GM19468 (cell line): ENCODE results near the gene TET1.
"Not testable (repeated sequence)": the region's sequence is repeated elsewhere in the genome, so short reads cannot be mapped to it uniquely, and the experiment has no call there.

Experiments used
- ATAC-seq: cut with Tn5 transposase; IDR thresholded peaks from one replicate; pipeline ENCODE4 v1.9.1; 2021; ENCODE audit warnings: mild to moderate bottlenecking, moderate library complexity, moderate number of reproducible peaks; ENCODE audit not compliant: unreplicated experiment; ENCODE audit errors: extremely low read depth

The TET1 gene

DNA sequence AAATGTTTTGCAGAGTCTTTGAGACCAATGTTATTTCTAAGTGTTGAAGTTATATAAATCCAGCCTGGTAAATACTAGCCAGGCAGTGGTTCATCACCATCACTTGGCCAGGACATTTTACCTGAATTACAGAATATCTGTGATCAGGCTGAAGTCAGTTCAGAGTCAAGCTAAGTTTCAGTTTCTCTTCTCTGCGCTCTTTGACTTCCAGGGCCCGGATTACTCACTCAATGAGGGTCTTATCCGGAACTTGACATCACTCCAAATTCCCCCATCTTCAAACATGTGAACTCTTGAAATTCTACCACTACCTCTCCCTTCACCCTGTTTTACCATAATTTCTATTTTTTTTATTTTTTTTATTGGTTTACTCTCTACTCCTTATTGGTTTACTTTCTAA lies 124.3 kb downstream of the TET1 start:
- no peak for ATAC-seq

DNA sequence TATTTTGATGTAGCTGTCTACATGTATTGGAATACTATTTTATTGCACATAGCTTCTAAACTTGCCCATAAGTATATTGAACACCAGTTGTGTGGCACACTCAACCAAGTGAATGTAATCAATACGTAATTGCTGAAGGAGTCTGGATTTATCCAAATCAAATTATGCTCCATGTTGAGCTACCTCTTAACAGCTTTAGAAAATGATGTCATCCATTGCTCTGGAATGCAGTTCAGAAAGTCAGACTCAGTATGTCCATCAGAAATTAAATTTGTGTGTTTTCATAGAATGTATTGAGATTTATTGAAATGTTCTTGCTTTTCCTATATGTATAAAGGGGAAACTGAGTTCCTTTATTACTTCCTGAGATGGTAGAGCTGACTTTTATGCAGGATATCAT lies 135.9 kb downstream of the TET1 start:
- ATAC-seq, result no peak

DNA sequence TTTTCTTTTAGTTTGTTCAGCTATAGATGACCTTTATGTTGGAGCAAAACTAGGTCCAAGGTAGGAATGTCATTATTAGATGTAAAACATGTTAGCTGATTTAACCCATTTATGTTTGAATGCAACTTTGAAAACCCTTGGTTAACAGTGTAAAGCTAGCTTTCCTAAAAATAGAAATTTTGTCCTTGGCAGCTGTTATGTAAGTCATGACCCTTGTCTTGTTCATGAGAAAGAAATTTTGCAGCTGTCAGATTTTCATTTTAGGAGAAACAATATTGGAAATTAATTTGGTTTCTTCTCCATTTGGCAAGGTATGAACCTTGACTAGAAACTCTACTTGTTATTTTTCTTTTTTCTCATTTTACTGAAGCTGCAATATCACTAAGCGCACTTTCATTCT lies 137.0 kb downstream of the TET1 start:
- ATAC-seq, result no peak

DNA sequence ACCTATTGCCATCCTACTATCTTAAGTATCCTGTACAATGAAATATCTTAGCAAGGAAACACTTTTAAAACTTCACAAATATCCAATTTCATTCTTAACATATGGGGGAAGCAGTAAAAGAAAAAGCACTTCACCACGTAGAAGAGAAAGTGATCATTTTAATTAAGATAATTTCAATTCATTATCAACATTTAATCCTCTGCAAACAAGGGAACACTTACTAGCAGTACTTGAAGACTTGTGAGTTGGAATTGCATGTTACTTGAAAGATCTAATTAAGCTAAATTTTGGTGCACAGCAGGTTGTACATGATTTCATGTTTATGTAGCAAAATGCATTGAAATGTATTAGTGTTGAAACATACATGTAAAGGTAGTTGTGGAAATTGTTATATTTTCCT lies 140.1 kb downstream of the TET1 start:
- no peak for ATAC-seq

DNA sequence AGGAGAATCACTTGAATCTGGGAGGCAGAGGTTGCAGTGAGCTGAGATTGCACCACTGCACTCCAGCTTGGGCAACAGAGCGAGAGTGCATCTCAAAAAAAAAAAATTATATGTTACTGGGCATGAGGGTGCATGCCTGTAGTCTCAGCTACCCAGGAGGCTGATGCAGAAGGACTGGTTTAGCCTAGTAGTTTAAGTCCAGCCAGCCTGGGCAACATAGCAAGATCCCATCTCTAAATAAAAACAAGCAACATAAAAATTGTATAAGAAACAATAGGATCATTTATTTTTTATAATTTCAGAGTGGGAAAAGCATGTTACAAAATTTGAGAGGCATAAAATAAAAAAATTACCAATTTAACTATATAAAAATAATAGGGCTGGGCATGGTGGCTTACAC lies 145.4 kb downstream of the TET1 start:
- ATAC-seq, result no peak

DNA sequence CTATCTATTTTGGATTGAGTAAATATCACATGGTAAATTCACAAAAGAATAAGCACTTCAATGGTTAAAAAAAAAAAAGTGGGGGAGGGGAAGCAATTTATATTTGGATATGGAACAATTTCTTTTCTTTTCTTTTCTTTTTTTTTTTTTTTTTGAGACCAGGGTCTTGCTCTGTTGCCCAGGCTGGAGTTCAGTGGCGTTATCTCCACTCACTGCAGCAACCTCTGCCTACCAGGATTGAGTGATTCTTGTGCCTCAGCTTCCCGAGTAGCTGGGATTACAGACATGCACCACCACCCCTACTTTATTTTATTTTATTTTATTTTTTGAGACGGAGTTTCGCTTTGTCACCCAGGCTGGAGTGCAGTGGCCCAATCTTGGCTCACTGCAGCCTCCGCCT lies 148.8 kb downstream of the TET1 start:
- ATAC-seq, result not testable (repeated sequence)

DNA sequence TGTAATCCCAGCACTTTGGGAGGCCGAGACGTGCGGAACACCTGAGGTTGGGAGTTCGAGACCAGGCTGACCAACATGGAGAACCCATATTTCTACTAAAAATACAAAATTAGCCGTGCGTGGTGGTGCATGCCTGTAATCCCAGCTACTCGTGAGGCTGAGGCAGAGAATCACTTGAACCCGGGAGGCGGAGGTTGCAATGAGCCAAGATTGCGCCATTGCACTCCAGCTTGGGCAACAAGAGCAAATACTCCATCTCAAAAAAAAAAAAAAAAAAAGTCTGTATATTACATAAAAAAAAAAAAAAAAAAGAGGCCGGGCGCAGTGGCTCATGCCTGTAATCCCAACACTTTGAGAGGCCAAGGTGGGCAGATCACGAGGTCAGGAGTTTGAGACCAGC lies 152.9 kb downstream of the TET1 start:
- ATAC-seq, result not testable (repeated sequence)

DNA sequence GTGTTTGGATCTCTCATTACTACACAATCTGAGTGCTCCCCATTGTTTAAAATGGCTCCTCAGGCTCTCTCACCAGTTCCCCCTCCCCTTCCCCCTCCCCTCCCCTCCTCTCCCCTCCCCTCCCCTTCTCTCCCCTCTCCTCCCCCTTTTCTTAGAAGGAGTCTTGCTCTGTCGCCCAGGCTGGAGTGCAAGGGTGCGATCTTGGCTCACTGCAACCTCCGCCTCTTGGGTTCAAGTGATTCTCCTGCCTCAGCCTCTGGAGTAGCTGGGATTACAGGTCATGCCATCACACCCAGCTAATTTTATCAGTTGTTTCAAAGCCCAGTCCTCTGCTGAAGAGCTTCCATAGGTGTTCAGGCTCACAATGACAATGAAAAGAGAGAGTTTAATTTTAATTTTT lies 157.3 kb downstream of the TET1 start:
- ATAC-seq, result no peak

DNA sequence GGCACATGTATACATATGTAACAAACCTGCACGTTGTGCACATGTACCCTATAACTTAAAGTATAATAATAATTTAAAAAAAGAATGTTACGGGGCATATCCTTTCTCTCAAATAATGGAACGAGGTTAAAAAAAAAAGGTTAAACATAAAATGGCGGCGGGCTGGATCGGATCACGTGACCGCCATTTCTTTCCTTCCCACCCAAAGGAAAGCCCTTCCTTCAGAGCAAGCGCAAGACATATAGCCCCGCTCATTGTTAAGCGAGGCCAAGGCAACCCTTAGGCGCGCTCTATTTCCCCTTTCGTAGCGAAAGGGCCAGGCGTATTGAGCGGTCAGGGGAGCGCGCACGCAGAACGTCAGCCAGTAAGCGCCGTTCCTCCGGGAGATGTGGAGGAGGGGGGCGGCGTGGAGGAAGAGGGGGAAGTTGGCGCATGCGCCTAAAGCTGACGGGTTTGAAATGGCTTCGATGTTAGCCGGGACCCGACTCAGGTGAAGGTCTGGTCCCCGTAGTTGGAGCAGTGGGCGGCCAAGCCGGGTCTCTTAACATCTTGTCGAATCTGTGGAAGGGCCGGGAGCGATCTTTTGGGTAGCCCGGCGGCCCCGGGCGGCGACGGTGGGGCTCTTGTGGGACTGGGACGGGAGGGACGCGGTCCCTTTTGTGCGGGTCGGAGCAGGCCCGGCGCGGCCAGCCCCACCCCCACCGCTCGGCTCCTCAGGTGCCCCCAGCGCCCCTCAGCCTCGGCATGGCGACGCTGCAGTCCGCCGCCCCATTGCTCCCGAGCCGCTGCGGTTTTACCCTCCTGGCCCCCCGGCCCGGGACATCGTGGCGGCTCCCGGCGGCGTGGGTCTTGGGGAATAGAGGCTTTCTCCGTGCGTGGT lies 160.9 kb downstream of the TET1 start, which contains the start of gene CCAR1:
Gene CCAR1, plus strand, starts transcription at position 447 of the 880 bp plus-strand sequence. CDS start 1,266 bp downstream, outside the sequence.
- ATAC-seq, result peak; percentile 92

DNA sequence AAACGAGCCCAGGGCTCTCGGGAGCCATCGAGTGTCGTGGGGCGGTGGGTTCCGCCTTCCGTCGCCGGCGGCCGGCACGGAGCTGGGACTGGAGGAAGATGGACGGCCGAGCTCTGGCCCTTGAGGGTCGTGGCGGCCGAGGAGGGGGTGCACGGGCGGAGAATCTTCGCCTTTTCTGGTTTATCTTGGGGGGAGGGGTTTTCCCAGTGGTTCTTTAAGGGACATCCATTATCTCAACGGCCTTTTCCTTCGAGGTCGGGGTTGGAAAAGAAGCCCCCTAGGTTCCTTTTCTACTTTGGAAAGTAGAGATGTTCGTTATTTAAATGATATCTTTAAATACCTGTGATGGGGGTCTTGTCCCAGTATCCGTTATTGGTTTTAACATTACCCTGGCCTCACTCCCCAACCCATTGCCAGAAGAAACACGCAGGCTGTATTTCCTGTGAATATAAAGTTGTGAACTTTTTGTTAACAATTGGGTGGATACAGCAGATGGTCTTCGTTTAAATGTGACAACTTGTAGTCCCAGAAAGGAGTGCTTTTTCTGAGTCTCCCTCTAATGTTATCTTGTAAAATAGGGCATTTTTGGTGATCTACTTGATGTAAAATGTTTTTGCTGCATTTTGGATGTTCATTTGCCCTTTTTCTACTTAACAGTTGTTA lies 161.7 kb downstream of the TET1 start:
- ATAC-seq, result no peak

DNA sequence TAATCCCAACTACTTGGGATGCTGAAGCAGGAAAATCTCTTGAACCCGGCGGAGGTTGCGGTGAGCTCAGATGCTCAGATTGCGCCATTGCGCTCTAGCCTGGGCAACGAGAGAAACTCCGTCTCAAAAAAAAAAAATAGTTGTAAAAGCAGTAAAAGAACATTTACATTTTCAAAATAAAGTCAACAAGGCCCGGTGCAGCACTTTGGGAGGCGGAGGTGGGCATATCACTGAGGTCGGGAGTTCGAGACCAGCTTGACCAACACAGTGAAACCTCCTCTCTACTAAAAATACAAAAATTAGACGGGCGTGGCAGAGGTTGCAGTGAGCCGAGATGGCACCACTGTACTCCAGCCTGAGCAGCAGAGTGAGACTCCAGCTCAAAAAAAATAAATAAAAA lies 164.9 kb downstream of the TET1 start:
- ATAC-seq, result no peak

DNA sequence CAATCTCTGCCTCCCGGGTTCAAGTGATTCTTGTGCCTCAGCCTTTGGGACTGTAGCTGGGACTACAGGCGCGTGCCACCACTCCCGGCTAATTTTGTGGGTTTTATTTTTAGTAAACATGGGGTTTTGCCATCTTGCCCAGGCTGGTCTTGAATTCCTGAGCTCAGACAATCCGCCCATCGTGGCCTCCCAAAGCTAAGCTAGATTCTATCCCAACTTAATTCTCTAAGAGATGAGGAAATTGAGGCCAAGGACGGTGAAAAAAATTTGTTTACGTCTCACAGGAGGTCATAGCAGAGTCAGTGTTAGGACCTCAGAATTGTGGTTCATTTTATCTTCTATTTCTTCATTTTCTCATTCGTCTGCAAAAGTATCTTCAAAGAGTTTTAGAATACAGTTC lies 167.0 kb downstream of the TET1 start:
- no peak for ATAC-seq

DNA sequence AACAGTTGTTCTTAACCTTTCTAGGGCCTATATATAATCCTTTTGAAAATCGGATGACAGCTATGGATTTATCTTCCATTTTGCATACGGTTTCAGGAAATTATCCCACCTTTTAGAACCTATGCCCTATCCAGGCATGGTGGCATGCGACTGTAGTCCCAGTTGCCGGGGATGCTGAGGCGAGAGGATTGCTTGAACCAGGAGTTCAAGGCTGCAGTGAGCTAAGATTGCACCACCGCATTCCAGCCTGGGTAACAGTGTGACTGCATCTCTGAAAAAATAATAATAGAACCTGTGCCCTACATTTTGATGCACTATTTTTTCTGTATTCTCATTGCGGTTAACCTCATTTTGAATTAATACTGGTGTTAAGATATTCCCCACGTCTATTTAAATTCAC lies 172.5 kb downstream of the TET1 start:
- no peak for ATAC-seq

DNA sequence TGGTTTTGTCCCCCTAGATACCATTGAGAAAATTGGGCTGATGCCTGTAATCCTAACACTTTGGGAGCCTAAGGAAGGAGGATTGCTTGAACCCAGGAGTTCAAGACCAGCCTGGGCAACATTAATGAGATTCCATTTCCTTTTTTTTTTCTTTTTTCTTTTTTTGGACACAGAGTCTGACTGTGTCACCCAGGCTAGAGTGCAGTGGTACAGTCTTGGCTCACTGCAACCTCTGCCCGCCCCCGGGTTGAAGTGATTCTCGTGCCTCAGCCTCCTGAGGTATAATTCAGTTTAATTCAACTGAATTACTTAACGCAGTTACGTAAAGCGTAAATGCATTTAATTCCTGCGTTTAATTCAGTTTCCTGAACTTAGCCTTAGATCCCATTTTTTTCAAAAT lies 174.2 kb downstream of the TET1 start:
- ATAC-seq, result no peak

DNA sequence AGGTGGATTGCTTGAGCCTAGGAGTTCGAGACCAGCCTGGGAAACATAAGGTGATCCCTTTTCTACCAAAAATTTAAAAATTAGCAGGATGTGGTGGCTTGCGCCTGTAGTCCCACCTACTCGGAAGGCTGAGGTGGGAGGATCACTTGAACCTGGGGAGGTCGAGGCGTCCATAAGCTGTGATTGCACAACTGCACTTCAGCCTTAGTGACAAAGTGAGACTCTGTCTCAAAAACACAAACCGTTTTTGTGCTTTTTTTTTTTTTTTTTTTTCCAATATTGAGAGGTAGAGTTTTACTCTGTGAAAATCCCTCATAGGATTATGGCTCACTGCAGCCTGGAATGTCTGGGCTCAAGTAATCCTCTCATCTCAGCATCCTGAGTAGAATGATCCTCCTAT lies 175.0 kb downstream of the TET1 start:
- ATAC-seq, result no peak

DNA sequence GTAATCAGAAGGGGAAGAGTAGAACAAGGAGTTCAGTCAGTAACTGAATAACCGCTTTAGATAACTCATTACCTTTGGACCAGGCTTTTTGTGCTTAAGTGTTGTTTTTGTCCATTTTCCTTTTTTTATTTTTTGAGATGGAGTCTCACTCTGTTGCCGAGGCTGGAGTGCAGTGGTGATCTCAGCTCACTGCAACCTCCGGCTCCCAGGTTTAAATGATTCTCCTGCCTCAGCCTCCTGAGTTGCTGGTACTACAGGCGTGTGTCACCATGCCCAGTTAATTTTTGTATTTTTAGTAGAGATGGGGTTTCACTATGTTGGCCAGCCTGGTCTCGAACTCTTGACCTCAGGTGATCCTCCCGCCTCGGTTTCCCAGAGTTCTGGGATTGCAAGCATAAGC lies 175.6 kb downstream of the TET1 start:
- not testable (repeated sequence) for ATAC-seq

DNA sequence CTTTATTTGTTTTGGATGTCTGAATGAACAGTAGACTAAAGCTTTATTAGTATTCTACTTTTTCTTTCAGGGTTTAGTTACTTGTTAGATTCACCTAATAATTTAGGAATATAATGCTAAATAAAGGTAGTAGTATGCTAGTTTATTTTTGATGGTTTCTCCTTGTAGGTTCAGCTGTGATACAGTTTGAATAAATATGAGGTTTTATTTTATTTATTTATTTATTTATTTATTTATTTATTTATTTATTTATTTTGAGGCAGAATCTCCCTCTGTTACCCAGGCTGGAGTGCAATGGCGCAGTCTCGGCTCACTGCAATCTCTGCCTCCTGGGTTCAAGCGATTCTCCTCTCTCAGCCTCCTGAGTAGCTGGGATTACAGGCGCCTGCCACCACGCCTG lies 180.5 kb downstream of the TET1 start:
- ATAC-seq, result not testable (repeated sequence)

DNA sequence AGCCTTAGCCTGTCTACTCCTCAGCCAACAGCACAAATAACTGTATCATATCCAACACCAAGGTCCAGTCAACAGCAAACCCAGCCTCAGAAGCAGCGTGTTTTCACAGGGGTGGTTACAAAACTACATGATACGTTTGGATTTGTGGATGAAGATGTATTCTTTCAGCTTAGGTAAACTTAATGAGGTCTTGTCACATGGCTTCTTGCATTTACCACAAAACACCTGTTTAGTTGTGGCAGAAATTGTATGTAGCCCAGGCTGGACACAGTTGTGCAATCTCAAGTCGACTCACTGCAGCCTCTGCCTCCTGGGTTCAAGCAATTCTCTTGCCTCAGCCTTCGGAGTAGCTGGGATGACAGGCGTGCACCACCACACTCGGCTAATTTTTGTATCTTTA lies 182.3 kb downstream of the TET1 start:
- no peak for ATAC-seq
